ENCODE measurements around the gene WWC1.

WWC1 gene

GRCh38 chr5:168482361-168482760 is 190.9 kb downstream of the WWC1 start:
- no peak for DNase-seq (ENCODE audit: low read depth, low spot score)

GRCh38 chr5:168486136-168486879 is 194.9 kb downstream of the WWC1 start, which contains the start of gene RARS1:
TSS of gene RARS1 (plus strand) at chr5:168486471. CDS start at chr5:168486499, 28 bp downstream.
- peak; percentile 80 for DNase-seq (ENCODE audit: low read depth, low spot score)

- DNase-seq (ENCODE audit: low read depth, low spot score) = no peak
Observed at GRCh38 chr5:168489059-168489458, 197.6 kb downstream of the WWC1 start.

- DNase-seq (ENCODE audit: low read depth, low spot score) = no peak
Observed at GRCh38 chr5:168494057-168494555, 202.7 kb downstream of the WWC1 start.

- no peak for DNase-seq (ENCODE audit: low read depth, low spot score)
Observed at GRCh38 chr5:168502563-168503237, 211.3 kb downstream of the WWC1 start.

- DNase-seq (ENCODE audit: low read depth, low spot score) = no peak
Observed at GRCh38 chr5:168513861-168514428, 222.5 kb downstream of the WWC1 start.
